ENCODE data around the gene LUC7L2. TPM values are rescaled to one million over a fixed set of nuclear protein-coding genes. Genes with fewer than 3 reads are reported as not detected.

Gene LUC7L2
- total RNA-seq, 1 experiment from 2014 or later = 94.4 TPM

GRCh38 chr7:139455789-139456188 lies 96.1 kb downstream of the LUC7L2 start:
- Mint-ChIP-seq H3K27me3 (ENCODE audit: low read depth) (no peaks in the 10 kb centered on the region), H3K27ac (no peak overlapping the region), H3K4me3 (no peak overlapping the region), H3K4me1 (peaks cover 17% of the 10 kb centered on the region), H3K36me3 (no peaks in the 10 kb centered on the region), H3K9me3 (no peaks in the 10 kb centered on the region)
- no peak for ATAC-seq
- TF ChIP-seq ZBTB21 (CRISPR knock-in tag; IDR thresholded peaks at IDR 0.05; ENCODE audit: borderline replicate concordance) (no peak), ZNF281 (CRISPR knock-in tag; IDR thresholded peaks at IDR 0.05) (no peak), NFATC4 (CRISPR knock-in tag; IDR thresholded peaks at IDR 0.05) (no peak), RORB (CRISPR knock-in tag; IDR thresholded peaks at IDR 0.05) (no peak), E2F5 (CRISPR knock-in tag; IDR thresholded peaks at IDR 0.05) (no peak), JUN (CRISPR knock-in tag; IDR thresholded peaks at IDR 0.05) (no peak), ZBTB43 (CRISPR knock-in tag; IDR thresholded peaks at IDR 0.05) (no peak), CDX4 (CRISPR knock-in tag; IDR thresholded peaks at IDR 0.05; ENCODE audit: borderline replicate concordance) (no peak), ATF3 (CRISPR knock-in tag; conservative IDR thresholded peaks at IDR 0.05) (no peak)
- DNase-seq (ENCODE audit: low spot score) = no peak
- CTCF ChIA-PET = no interaction called here
- POLR2A ChIA-PET = no interaction called here

GRCh38 chr7:139456511-139456910 lies 96.8 kb downstream of the LUC7L2 start:
- Mint-ChIP-seq H3K4me3 (no peak overlapping the region), H3K9me3 (no peaks in the 10 kb centered on the region), H3K4me1 (peaks cover 22% of the 10 kb centered on the region), H3K27me3 (ENCODE audit: low read depth) (no peaks in the 10 kb centered on the region), H3K27ac (no peak overlapping the region), H3K36me3 (no peaks in the 10 kb centered on the region)
- no peak for ATAC-seq
- POLR2A ChIA-PET = no interaction called here
- CTCF ChIA-PET = interaction anchor here (1.9 kb wide), 1 partner anchor 22 kb away, joined by 7 read pairs; no protein-coding TSS in a partner anchor
- DNase-seq (ENCODE audit: low spot score) = no peak
- TF ChIP-seq HMGXB4 (CRISPR knock-in tag; IDR thresholded peaks at IDR 0.05) = no peak
- 0 out of 2 replicates have a peak, but pooled peaks have one; percentile 27 for TF ChIP-seq ZNF121 (CRISPR knock-in tag; IDR thresholded peaks at IDR 0.05)

GRCh38 chr7:139457153-139457946 lies 97.7 kb downstream of the LUC7L2 start:
- no peaks in the 10 kb centered on the region; the same call in 1 of the 2 replicates for H3K9me3 Mint-ChIP-seq
- peaks cover 29% of the 10 kb centered on the region for H3K4me1 Mint-ChIP-seq
- no peak for ATAC-seq
- no peak overlapping the region for H3K4me3 Mint-ChIP-seq
- H3K27me3 Mint-ChIP-seq (ENCODE audit: low read depth) = no peaks in the 10 kb centered on the region
- ChIA-PET CTCF (interaction anchor here (1.9 kb wide), 1 partner anchor 23 kb away, joined by 7 read pairs; no protein-coding TSS in a partner anchor), POLR2A (interaction anchor here (0.6 kb wide), 1 partner anchor 12 kb away, joined by 4 read pairs; no protein-coding TSS in a partner anchor)
- no peaks in the 10 kb centered on the region for H3K36me3 Mint-ChIP-seq
- no peak for DNase-seq (ENCODE audit: low spot score)
- no peak overlapping the region for H3K27ac Mint-ChIP-seq
- no peak for TF ChIP-seq ZNF219 (CRISPR knock-in tag; IDR thresholded peaks at IDR 0.05; ENCODE audit: borderline replicate concordance)
- no peak for TF ChIP-seq SMAD4 (CRISPR knock-in tag; IDR thresholded peaks at IDR 0.05)
- no peak for TF ChIP-seq OVOL2 (CRISPR knock-in tag; IDR thresholded peaks at IDR 0.05; ENCODE audit: borderline replicate concordance)
- TF ChIP-seq RELA (CRISPR knock-in tag; IDR thresholded peaks at IDR 0.05; ENCODE audit: borderline replicate concordance) = no peak
- no peak for TF ChIP-seq ZNF396 (CRISPR knock-in tag; IDR thresholded peaks at IDR 0.05; ENCODE audit: borderline replicate concordance)
- TF ChIP-seq HMGXB4 (CRISPR knock-in tag; IDR thresholded peaks at IDR 0.05) = no peak
- no peak for TF ChIP-seq SOX15 (CRISPR knock-in tag; IDR thresholded peaks at IDR 0.05)
- TF ChIP-seq CREM (CRISPR knock-in tag; IDR thresholded peaks at IDR 0.05) = no peak
- TF ChIP-seq FOXP4 (CRISPR knock-in tag; IDR thresholded peaks at IDR 0.05) = no peak
